ENCODE measurements around the gene TIFAB.

DNA sequence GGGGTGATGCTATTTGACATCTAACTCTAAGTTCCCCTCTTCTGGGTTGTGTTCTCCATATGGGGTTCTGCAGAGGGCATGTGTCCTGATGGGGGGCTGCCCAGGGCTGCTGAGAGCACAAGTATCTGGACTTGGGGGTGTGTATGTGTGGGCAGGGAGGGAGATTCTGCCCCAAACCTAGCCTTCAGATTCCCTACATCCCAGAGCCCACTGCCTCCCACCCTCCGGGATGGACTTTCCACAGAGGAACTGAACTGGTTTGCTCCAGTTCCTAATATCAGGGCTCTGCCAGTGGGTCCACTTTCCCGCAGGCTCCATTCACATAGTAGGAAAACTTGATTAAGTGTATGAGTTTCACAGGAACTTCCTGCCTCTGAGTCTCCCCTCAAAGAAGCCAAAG is 16.4 kb upstream of the TIFAB start:
- no peak for TF ChIP-seq CTCF (IDR thresholded peaks at IDR 0.05; ENCODE audit: borderline replicate concordance, extremely low read depth, low read length, poor library complexity, severe bottlenecking)
- TF ChIP-seq EZH2 (IDR thresholded peaks at IDR 0.05; ENCODE audit: borderline replicate concordance, low read depth, low read length, severe bottlenecking) = no peak

Measured in DND-41 (cell line).